ENCODE measurements around the gene TNFRSF14. TPM values are rescaled to one million over a fixed set of nuclear protein-coding genes. Genes with fewer than 3 reads are reported as not detected.
"Not testable (repeated sequence)": the region's sequence is repeated elsewhere in the genome, so short reads cannot be mapped to it uniquely, and the experiment has no call there.

The TNFRSF14 gene
- total RNA-seq, 2 donors from 2014 or later: 111 to 145 TPM

DNA sequence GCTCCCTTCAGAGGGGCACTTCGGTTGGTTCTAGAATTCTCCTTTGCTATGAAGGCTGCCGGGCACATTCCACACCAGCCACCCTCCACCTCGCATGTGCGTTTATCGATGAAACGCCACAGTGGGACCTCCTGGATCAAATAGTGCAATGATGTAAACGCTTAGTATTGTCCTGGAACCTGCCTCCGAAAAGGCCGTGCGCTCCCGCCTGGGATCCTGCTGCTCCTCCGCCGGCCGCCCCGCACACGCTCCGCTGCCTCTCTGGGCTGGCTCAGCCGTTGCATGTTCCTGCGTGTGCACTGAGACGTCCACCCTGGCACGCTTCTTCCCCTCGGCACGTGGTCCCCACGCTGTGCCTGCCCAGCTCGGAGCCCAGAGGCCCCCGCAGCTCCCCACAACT lies 4.0 kb upstream of the TNFRSF14 start:
- Histone ChIP-seq H3K4me3 (no peak overlapping the region), H3K36me3 (no peaks in the 10 kb centered on the region), H3K4me1 (peaks cover 16% of the 10 kb centered on the region), H3K27ac (no peak overlapping the region), H3K9me3 (no peaks in the 10 kb centered on the region), H3K27me3 (no peaks in the 10 kb centered on the region), H3K9ac (ENCODE audit: low read depth in 2 of 2, low read length in 2 of 2) (no peak overlapping the region)
- TF ChIP-seq, protein P1, sequence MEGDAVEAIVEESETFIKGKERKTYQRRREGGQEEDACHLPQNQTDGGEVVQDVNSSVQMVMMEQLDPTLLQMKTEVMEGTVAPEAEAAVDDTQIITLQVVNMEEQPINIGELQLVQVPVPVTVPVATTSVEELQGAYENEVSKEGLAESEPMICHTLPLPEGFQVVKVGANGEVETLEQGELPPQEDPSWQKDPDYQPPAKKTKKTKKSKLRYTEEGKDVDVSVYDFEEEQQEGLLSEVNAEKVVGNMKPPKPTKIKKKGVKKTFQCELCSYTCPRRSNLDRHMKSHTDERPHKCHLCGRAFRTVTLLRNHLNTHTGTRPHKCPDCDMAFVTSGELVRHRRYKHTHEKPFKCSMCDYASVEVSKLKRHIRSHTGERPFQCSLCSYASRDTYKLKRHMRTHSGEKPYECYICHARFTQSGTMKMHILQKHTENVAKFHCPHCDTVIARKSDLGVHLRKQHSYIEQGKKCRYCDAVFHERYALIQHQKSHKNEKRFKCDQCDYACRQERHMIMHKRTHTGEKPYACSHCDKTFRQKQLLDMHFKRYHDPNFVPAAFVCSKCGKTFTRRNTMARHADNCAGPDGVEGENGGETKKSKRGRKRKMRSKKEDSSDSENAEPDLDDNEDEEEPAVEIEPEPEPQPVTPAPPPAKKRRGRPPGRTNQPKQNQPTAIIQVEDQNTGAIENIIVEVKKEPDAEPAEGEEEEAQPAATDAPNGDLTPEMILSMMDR (IDR thresholded peaks at IDR 0.05): no peak
- intact Hi-C loops (cut with DNase I): no loop called here
- no peak for DNase-seq

DNA sequence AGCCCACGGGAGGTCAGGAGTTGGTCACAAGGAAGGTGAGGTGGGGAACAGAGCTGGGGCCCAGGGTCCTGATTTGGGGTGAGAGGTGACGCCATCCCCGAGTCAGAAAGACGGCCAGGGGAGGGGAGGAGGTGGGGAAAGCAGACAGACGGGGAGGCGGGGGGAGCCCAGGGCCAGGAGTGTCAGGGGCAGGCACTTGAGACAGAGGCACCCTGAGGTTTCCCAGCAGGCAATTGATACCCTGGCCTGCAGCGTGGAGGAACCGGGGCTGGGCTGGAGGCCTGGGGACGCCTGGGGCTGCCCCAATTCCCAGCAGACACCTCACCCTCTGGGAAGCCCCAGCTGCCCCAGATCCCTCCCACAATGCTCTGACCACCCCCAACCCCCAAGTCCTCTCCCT lies 3.1 kb upstream of the TNFRSF14 start:
- H3K4me1 ChIP-seq: peaks cover 11% of the 10 kb centered on the region
- DNase-seq; H3K9ac ChIP-seq (ENCODE audit: low read depth in 2 of 2, low read length in 2 of 2); H3K4me3 ChIP-seq; intact Hi-C loops (cut with DNase I); H3K9me3 ChIP-seq; H3K27ac ChIP-seq; H3K27me3 ChIP-seq; H3K36me3 ChIP-seq: not testable (repeated sequence)

- H3K4me1 ChIP-seq: peaks cover 8% of the 10 kb centered on the region
Observed at GRCh38 chr1:2553871-2554620, 2.1 kb upstream of the TNFRSF14 start.

DNA sequence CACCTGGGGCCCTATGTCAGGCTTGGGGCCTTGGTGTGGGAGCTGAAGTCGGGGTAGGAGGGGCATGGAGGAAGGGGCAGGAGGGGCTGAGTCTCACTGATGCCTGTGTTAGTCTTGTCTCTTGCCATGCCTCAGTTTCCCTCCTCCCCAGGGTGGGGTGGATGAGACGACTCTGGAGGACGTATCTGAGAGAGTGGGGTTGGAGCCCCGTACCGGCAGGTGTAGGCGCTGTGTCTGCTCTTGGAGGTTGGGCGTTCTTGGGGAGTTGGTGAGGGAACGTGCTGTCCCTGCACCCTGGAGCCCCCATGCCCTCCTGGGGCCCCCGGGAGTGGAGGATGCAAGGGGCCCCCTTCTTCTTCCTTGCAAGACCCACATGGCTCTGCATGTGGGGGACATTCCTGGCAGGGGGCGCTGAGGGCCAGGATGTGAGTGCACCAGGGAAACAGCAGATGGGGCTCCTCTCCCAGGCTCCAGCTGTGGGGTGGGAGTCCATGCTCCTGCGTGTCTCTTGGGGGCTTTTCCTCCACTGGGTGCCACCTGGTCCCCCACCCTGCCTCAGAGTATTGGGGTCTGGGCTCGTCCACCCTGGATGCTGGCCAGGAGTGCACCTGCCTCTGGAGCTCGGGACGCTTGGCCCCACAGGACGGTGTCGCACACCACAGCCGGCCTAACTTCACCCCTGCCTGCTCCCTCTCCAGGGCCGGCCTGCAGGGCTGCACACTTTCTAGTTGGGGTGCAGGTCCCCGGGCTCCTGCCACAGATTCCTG lies 1.4 kb upstream of the TNFRSF14 start:
- Histone ChIP-seq H3K4me3 (no peak overlapping the region), H3K9me3 (no peaks in the 10 kb centered on the region)

More at GRCh38 chr1:2553871-2554620, 2.1 kb upstream of the TNFRSF14 start:
- H3K9ac ChIP-seq (ENCODE audit: low read depth in 2 of 2, low read length in 2 of 2): no peak overlapping the region
- no peaks in the 10 kb centered on the region for H3K9me3 ChIP-seq
- no peak overlapping the region for H3K4me3 ChIP-seq
- no peaks in the 10 kb centered on the region for H3K27me3 ChIP-seq
- intact Hi-C loops (cut with DNase I): no loop called here
- TF ChIP-seq, protein P1 (IDR thresholded peaks at IDR 0.05): no peak
- H3K27ac ChIP-seq: no peak overlapping the region
- H3K36me3 ChIP-seq: peaks cover 9% of the 10 kb centered on the region
- DNase-seq: no peak

GRCh38 chr1:2555634-2556276 lies 416 bp upstream of the TNFRSF14 start:
- Histone ChIP-seq H3K27ac (peak overlapping the region; percentile 86), H3K4me1 (peaks cover 4% of the 10 kb centered on the region), H3K36me3 (peaks cover 16% of the 10 kb centered on the region), H3K9me3 (no peaks in the 10 kb centered on the region), H3K9ac (ENCODE audit: low read depth in 2 of 2, low read length in 2 of 2) (peak overlapping the region; percentile 82 to 100), H3K4me3 (peak overlapping the region; percentile 51), H3K27me3 (no peaks in the 10 kb centered on the region)
- intact Hi-C loops (cut with DNase I): no loop called here
- TF ChIP-seq, protein P1 (IDR thresholded peaks at IDR 0.05): no peak
- DNase-seq: peak; percentile 92

More for the DNA sequence above, 1.4 kb upstream of the TNFRSF14 start:
- Histone ChIP-seq H3K27me3 (no peaks in the 10 kb centered on the region), H3K36me3 (peaks cover 16% of the 10 kb centered on the region), H3K9ac (ENCODE audit: low read depth in 2 of 2, low read length in 2 of 2) (peak overlapping the region in 1 of 2 donors; percentile 100), H3K27ac (peak overlapping the region; percentile 86), H3K4me1 (peaks cover 4% of the 10 kb centered on the region)
- intact Hi-C loops (cut with DNase I): no loop called here
- TF ChIP-seq, protein P1 (IDR thresholded peaks at IDR 0.05): peak; percentile 50
- peak; percentile 70 for DNase-seq

Measured in colonic mucosa (tissue), 4 donors.